Measurements from ENCODE around the gene HIGD2A.

The HIGD2A gene

GRCh38 chr5:176410486-176411180 lies 22.1 kb downstream of the HIGD2A start:
- Histone ChIP-seq H2BK5ac (ENCODE audit: low read length) (peak overlapping the region; percentile 57), H3K4ac (ENCODE audit: low read length) (no peak overlapping the region), H4K91ac (ENCODE audit: low read depth, low read length, poor library complexity) (no peak overlapping the region), H3K14ac (ENCODE audit: low read length) (no peak overlapping the region), H2BK15ac (ENCODE audit: low read length) (no peak overlapping the region), H3K27me3 (ENCODE audit: control insufficient read depth in 3 of 3, insufficient read depth in 3 of 3, low read depth in 1 of 3, low read length in 3 of 3) (no peaks in the 10 kb centered on the region), H2BK120ac (ENCODE audit: low read depth, low read length) (no peak overlapping the region), H2AK5ac (ENCODE audit: low read depth, low read length) (peak overlapping the region; percentile 50), H3K36me3 (replicated peaks in 1 of 2; ENCODE audit: control insufficient read depth in 2 of 2, insufficient read depth in 2 of 2, low read length in 2 of 2) (peaks cover 1 to 10% of the 10 kb centered on the region in 2 donors), H3K4me1 (ENCODE audit: control insufficient read depth in 2 of 2, insufficient read depth in 1 of 2, low read depth in 1 of 2, low read length in 2 of 2) (peaks cover 0 to 3% of the 10 kb centered on the region in 2 donors), H4K8ac (ENCODE audit: low read depth, low read length) (no peak overlapping the region), H2BK12ac (ENCODE audit: low read length) (no peak overlapping the region), H3K9ac (ENCODE audit: low read depth, low read length, poor library complexity) (no peak overlapping the region), H2AFZ (ENCODE audit: low read length) (no peak overlapping the region), H3K18ac (ENCODE audit: low read length) (no peak overlapping the region), H3K79me1 (ENCODE audit: low read depth, low read length) (no peaks in the 10 kb centered on the region), H3K4me3 (ENCODE audit: low read length in 2 of 2) (no peak overlapping the region), H3K23ac (ENCODE audit: low read depth, low read length, poor library complexity) (no peak overlapping the region), H3K4me2 (ENCODE audit: insufficient read depth, low read length, poor library complexity, severe bottlenecking) (no peak overlapping the region), H3K9me3 (replicated peaks in 1 of 2; ENCODE audit: control insufficient read depth in 2 of 2, insufficient read depth in 1 of 2, low read depth in 1 of 2, low read length in 2 of 2) (no peaks in the 10 kb centered on the region), H3K27ac (replicated peaks; ENCODE audit: low read length) (no peak overlapping the region)
- no peak for DNase-seq (ENCODE audit: low spot score)
- WGBS, 2 donors (ENCODE audit: extremely low coverage in 2 of 2, insufficient read length in 2 of 2, insufficient replicate concordance in 1 of 2): no CpG with 5 or more reads among the region's 5 CpGs

GRCh38 chr5:176412517-176413254 lies 24.1 kb downstream of the HIGD2A start:
- Histone ChIP-seq H3K9ac (ENCODE audit: low read depth, low read length, poor library complexity) (no peak overlapping the region), H2BK5ac (ENCODE audit: low read length) (no peak overlapping the region), H2BK12ac (ENCODE audit: low read length) (no peak overlapping the region), H3K4me2 (ENCODE audit: insufficient read depth, low read length, poor library complexity, severe bottlenecking) (no peak overlapping the region), H3K4me1 (ENCODE audit: control insufficient read depth in 2 of 2, insufficient read depth in 1 of 2, low read depth in 1 of 2, low read length in 2 of 2) (peaks cover 7% of the 10 kb centered on the region in 2 donors), H3K4me3 (ENCODE audit: low read length in 2 of 2) (no peak overlapping the region), H3K4ac (ENCODE audit: low read length) (no peak overlapping the region), H2BK120ac (ENCODE audit: low read depth, low read length) (no peak overlapping the region), H4K91ac (ENCODE audit: low read depth, low read length, poor library complexity) (no peak overlapping the region), H3K36me3 (replicated peaks in 1 of 2; ENCODE audit: control insufficient read depth in 2 of 2, insufficient read depth in 2 of 2, low read length in 2 of 2) (peaks cover 1 to 6% of the 10 kb centered on the region in 2 donors), H3K9me3 (replicated peaks in 1 of 2; ENCODE audit: control insufficient read depth in 2 of 2, insufficient read depth in 1 of 2, low read depth in 1 of 2, low read length in 2 of 2) (peaks cover 0 to 5% of the 10 kb centered on the region in 2 donors), H3K27me3 (ENCODE audit: control insufficient read depth in 3 of 3, insufficient read depth in 3 of 3, low read depth in 1 of 3, low read length in 3 of 3) (peaks cover 0 to 9% (median 7%) of the 10 kb centered on the region in 3 experiments), H2AK5ac (ENCODE audit: low read depth, low read length) (no peak overlapping the region), H2BK15ac (ENCODE audit: low read length) (no peak overlapping the region), H3K18ac (ENCODE audit: low read length) (no peak overlapping the region), H3K27ac (replicated peaks; ENCODE audit: low read length) (no peak overlapping the region), H4K8ac (ENCODE audit: low read depth, low read length) (no peak overlapping the region), H3K23ac (ENCODE audit: low read depth, low read length, poor library complexity) (peak overlapping the region; percentile 32), H3K79me1 (ENCODE audit: low read depth, low read length) (peaks cover 2% of the 10 kb centered on the region), H3K14ac (ENCODE audit: low read length) (no peak overlapping the region), H2AFZ (ENCODE audit: low read length) (no peak overlapping the region)
- no CpG with 5 or more reads among the region's 10 CpGs for WGBS, 2 donors (ENCODE audit: extremely low coverage in 2 of 2, insufficient read length in 2 of 2, insufficient replicate concordance in 1 of 2)
- no peak for DNase-seq (ENCODE audit: low spot score)

GRCh38 chr5:176413255-176413565 lies 24.7 kb downstream of the HIGD2A start:
- H3K14ac ChIP-seq (ENCODE audit: low read length): no peak overlapping the region
- no CpG with 5 or more reads among the region's 2 CpGs for WGBS, 2 donors (ENCODE audit: extremely low coverage in 2 of 2, insufficient read length in 2 of 2, insufficient replicate concordance in 1 of 2)
- no peak overlapping the region for H3K4me3 ChIP-seq (ENCODE audit: low read length in 2 of 2)
- no peak overlapping the region for H3K27ac ChIP-seq (replicated peaks; ENCODE audit: low read length)
- no peak overlapping the region for H2BK120ac ChIP-seq (ENCODE audit: low read depth, low read length)
- no peak overlapping the region for H3K4ac ChIP-seq (ENCODE audit: low read length)
- H2AK5ac ChIP-seq (ENCODE audit: low read depth, low read length): no peak overlapping the region
- H3K27me3 ChIP-seq (ENCODE audit: control insufficient read depth in 3 of 3, insufficient read depth in 3 of 3, low read depth in 1 of 3, low read length in 3 of 3): peaks cover 0 to 14% (median 7%) of the 10 kb centered on the region in 3 experiments
- H4K8ac ChIP-seq (ENCODE audit: low read depth, low read length): no peak overlapping the region
- H4K91ac ChIP-seq (ENCODE audit: low read depth, low read length, poor library complexity): no peak overlapping the region
- peaks cover 7% of the 10 kb centered on the region in 2 donors for H3K4me1 ChIP-seq (ENCODE audit: control insufficient read depth in 2 of 2, insufficient read depth in 1 of 2, low read depth in 1 of 2, low read length in 2 of 2)
- H2BK12ac ChIP-seq (ENCODE audit: low read length): no peak overlapping the region
- H3K18ac ChIP-seq (ENCODE audit: low read length): no peak overlapping the region
- H3K23ac ChIP-seq (ENCODE audit: low read depth, low read length, poor library complexity): peak overlapping the region; percentile 32
- no peak overlapping the region for H3K9ac ChIP-seq (ENCODE audit: low read depth, low read length, poor library complexity)
- H2BK5ac ChIP-seq (ENCODE audit: low read length): no peak overlapping the region
- peaks cover 0 to 5% of the 10 kb centered on the region in 2 donors for H3K9me3 ChIP-seq (replicated peaks in 1 of 2; ENCODE audit: control insufficient read depth in 2 of 2, insufficient read depth in 1 of 2, low read depth in 1 of 2, low read length in 2 of 2)
- no peak for DNase-seq (ENCODE audit: low spot score)
- no peak overlapping the region for H2AFZ ChIP-seq (ENCODE audit: low read length)
- peaks cover 1 to 6% of the 10 kb centered on the region in 2 donors for H3K36me3 ChIP-seq (replicated peaks in 1 of 2; ENCODE audit: control insufficient read depth in 2 of 2, insufficient read depth in 2 of 2, low read length in 2 of 2)
- H2BK15ac ChIP-seq (ENCODE audit: low read length): no peak overlapping the region
- H3K4me2 ChIP-seq (ENCODE audit: insufficient read depth, low read length, poor library complexity, severe bottlenecking): no peak overlapping the region
- peaks cover 2% of the 10 kb centered on the region for H3K79me1 ChIP-seq (ENCODE audit: low read depth, low read length)

GRCh38 chr5:176413709-176414191 lies 25.2 kb downstream of the HIGD2A start:
- H4K8ac ChIP-seq (ENCODE audit: low read depth, low read length): no peak overlapping the region
- H3K23ac ChIP-seq (ENCODE audit: low read depth, low read length, poor library complexity): peak overlapping the region; percentile 20
- peaks cover 1 to 6% of the 10 kb centered on the region in 2 donors for H3K36me3 ChIP-seq (replicated peaks in 1 of 2; ENCODE audit: control insufficient read depth in 2 of 2, insufficient read depth in 2 of 2, low read length in 2 of 2)
- H2BK5ac ChIP-seq (ENCODE audit: low read length): no peak overlapping the region
- H3K4me3 ChIP-seq (ENCODE audit: low read length in 2 of 2): no peak overlapping the region
- no peak overlapping the region for H3K14ac ChIP-seq (ENCODE audit: low read length)
- H3K4me1 ChIP-seq (ENCODE audit: control insufficient read depth in 2 of 2, insufficient read depth in 1 of 2, low read depth in 1 of 2, low read length in 2 of 2): peaks cover 7% of the 10 kb centered on the region in 2 donors
- no peak overlapping the region for H3K18ac ChIP-seq (ENCODE audit: low read length)
- no peak overlapping the region for H2BK120ac ChIP-seq (ENCODE audit: low read depth, low read length)
- H3K4ac ChIP-seq (ENCODE audit: low read length): no peak overlapping the region
- no CpG with 5 or more reads among the region's 7 CpGs for WGBS, 2 donors (ENCODE audit: extremely low coverage in 2 of 2, insufficient read length in 2 of 2, insufficient replicate concordance in 1 of 2)
- no peak overlapping the region for H3K9ac ChIP-seq (ENCODE audit: low read depth, low read length, poor library complexity)
- no peak overlapping the region for H2BK12ac ChIP-seq (ENCODE audit: low read length)
- H3K79me1 ChIP-seq (ENCODE audit: low read depth, low read length): peaks cover 2% of the 10 kb centered on the region
- no peak overlapping the region for H2AK5ac ChIP-seq (ENCODE audit: low read depth, low read length)
- no peak overlapping the region for H2BK15ac ChIP-seq (ENCODE audit: low read length)
- no peak overlapping the region for H3K27ac ChIP-seq (replicated peaks; ENCODE audit: low read length)
- peaks cover 0 to 5% of the 10 kb centered on the region in 2 donors for H3K9me3 ChIP-seq (replicated peaks in 1 of 2; ENCODE audit: control insufficient read depth in 2 of 2, insufficient read depth in 1 of 2, low read depth in 1 of 2, low read length in 2 of 2)
- H3K4me2 ChIP-seq (ENCODE audit: insufficient read depth, low read length, poor library complexity, severe bottlenecking): no peak overlapping the region
- DNase-seq (ENCODE audit: low spot score): no peak
- H3K27me3 ChIP-seq (ENCODE audit: control insufficient read depth in 3 of 3, insufficient read depth in 3 of 3, low read depth in 1 of 3, low read length in 3 of 3): peaks cover 0 to 16% (median 7%) of the 10 kb centered on the region in 3 experiments
- H4K91ac ChIP-seq (ENCODE audit: low read depth, low read length, poor library complexity): no peak overlapping the region
- H2AFZ ChIP-seq (ENCODE audit: low read length): no peak overlapping the region

Measured in neuronal stem cell (in vitro differentiated cells).